Fibroblast of the aortic adventitia (primary cell): Measurements from ENCODE around the gene SLC13A2. TPM values are rescaled to one million over a fixed set of nuclear protein-coding genes. Genes with fewer than 3 reads are reported as not detected.
A peak's percentile ranks its signal among the peaks of the same experiment; 100 is the strongest.

ENCODE experiments used
- DNase-seq: peaks from one replicate; pipeline ENCODE4 v3.0.0-alpha.2; 2010; ENCODE audit warnings: low read depth
- H3K4me3 ChIP-seq: 2 replicates; pipeline ENCODE4 v1.5.1; 2011; ENCODE audit warnings: low read depth, mild to moderate bottlenecking, control low read depth, low read length, moderate library complexity
- CTCF ChIP-seq: IDR thresholded peaks from 2 replicates; pipeline ENCODE4 v1.5.1; 2011; ENCODE audit warnings: mild to moderate bottlenecking, low read length, control low read depth, inconsistent platforms; ENCODE audit not compliant: insufficient read depth
- total RNA-seq: library from RNA; depleted of rRNA; stranded (reverse); fragments of >200 nt; gene quantifications from 2 replicates; pipeline ENCODE4 v1.2.3, GENCODE V29; 2012; ENCODE audit warnings: low replicate concordance

The SLC13A2 gene
- total RNA-seq, 1 donor = not detected

DNA sequence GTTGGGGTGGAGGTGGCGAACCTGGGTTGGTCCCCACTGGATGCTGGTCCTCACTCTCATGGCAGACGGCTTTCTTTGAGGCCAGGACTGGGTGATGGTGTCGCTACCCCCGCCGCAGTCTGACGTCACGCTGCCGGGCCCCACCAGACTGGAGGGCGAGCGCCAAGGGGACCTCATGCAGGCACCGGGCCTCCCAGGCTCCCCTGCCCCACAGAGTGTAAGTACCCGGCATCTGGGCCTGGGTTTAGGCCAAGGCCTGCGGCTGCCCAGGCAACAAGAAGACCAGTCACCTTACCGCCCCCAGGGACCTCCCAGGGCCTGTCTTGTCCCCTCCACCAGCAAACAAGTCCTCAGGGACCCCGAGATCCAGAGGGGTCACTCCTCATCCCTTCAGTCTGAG lies 50.4 kb downstream of the SLC13A2 start:
- H3K4me3 ChIP-seq = no peak overlapping the region
- TF ChIP-seq CTCF = no peak
- DNase-seq = no peak

GRCh38 chr17:28524476-28525424 lies 51.3 kb downstream of the SLC13A2 start:
- DNase-seq = peak; percentile 75
- TF ChIP-seq CTCF = no peak
- H3K4me3 ChIP-seq = no peak overlapping the region

- H3K4me3 ChIP-seq = no peak overlapping the region
- DNase-seq = no peak
- no peak for TF ChIP-seq CTCF
Measured at GRCh38 chr17:28526381-28526780, 52.9 kb downstream of the SLC13A2 start.

- no peak for DNase-seq
- TF ChIP-seq CTCF = no peak
- H3K4me3 ChIP-seq = no peak overlapping the region
Measured at GRCh38 chr17:28527181-28527681, 53.8 kb downstream of the SLC13A2 start.

DNA sequence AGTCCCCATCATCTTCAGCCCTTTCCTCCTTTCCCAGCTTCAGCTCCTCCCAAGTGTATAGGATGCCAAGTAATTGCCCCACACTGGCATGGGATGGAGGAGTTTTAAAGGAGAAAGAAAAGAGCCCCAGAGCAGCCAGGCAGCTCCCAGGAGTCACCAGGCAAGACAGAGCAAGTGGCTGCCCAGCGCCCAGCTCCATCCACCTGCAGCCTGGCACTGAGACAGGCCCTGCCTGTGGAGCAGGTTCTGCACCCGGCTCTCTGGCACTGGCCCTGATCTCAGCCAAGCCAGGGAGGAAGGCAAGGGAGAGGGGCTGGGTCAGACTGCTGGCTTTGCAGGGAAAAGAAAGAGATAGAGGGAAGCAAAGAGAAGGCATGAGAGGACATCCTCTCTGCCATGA lies 54.4 kb downstream of the SLC13A2 start:
- no peak for TF ChIP-seq CTCF
- H3K4me3 ChIP-seq = no peak overlapping the region
- no peak for DNase-seq

DNA sequence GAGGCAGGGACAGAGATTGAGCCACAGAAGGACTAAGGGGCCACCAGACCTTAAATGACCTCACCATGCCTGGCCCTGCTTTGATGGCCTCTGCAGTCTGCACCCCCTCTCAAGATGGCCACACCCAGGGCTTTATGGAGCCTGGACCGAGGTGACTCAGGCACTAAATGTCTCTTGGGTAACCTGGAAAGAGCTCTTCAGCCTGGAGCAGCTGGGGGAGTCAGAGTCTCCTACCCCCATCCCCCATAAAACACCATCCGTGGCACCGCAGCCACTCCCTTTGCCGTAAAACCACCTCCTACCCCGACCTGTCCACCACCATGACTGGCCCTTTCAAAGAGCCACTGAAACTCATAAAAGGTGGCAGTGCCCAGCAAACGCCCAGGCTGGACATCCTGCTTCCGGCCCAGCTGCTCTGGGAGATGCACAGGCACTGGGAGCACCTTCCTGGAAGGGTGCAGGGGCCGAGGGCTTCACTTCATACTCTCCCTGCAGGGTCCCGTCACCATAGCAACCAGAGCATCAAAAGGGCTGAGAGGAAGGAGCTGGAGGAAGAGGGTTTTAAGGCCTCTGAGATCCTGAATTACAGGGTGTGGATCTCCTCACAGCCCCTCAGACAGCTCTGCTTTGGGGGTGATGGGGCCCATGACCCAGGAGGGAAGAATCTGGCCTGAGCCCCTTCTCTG lies 55.0 kb downstream of the SLC13A2 start:
- no peak for TF ChIP-seq CTCF
- no peak for DNase-seq
- no peak overlapping the region for H3K4me3 ChIP-seq
